ENCODE results near the gene FSD1. TPM values are rescaled to one million over a fixed set of nuclear protein-coding genes. Genes with fewer than 3 reads are reported as not detected.

Gene FSD1
- total RNA-seq, 1 donor from 2014 or later: 25.1 TPM

- no peak overlapping the region for H3K27ac Mint-ChIP-seq
- H3K27me3 Mint-ChIP-seq: no peaks in the 10 kb centered on the region
- peaks cover 1% of the 10 kb centered on the region for H3K4me1 Mint-ChIP-seq (ENCODE audit: low read depth)
- DNase-seq (ENCODE audit: low spot score, unreplicated experiment): no peak
- H3K4me3 Mint-ChIP-seq (ENCODE audit: low read depth): no peak overlapping the region
- H3K9me3 Mint-ChIP-seq (ENCODE audit: low read depth): no peaks in the 10 kb centered on the region
- peaks cover 5% of the 10 kb centered on the region for H3K36me3 Mint-ChIP-seq (ENCODE audit: insufficient read depth)
- TF ChIP-seq CTCF (IDR thresholded peaks at IDR 0.05; ENCODE audit: unreplicated experiment): no peak
These were observed 52.8 kb downstream of the FSD1 start for GRCh38 chr19:4357095-4357797.

GRCh38 chr19:4357921-4358326, 53.5 kb downstream of the FSD1 start:
- TF ChIP-seq CTCF (IDR thresholded peaks at IDR 0.05; ENCODE audit: unreplicated experiment): no peak
- Mint-ChIP-seq H3K4me1 (ENCODE audit: low read depth) (peaks cover 1% of the 10 kb centered on the region), H3K36me3 (ENCODE audit: insufficient read depth) (peaks cover 4% of the 10 kb centered on the region), H3K27me3 (no peaks in the 10 kb centered on the region), H3K9me3 (ENCODE audit: low read depth) (no peaks in the 10 kb centered on the region), H3K4me3 (ENCODE audit: low read depth) (no peak overlapping the region), H3K27ac (no peak overlapping the region)
- no peak for DNase-seq (ENCODE audit: low spot score, unreplicated experiment)

GRCh38 chr19:4358709-4359626, 54.6 kb downstream of the FSD1 start:
- no peaks in the 10 kb centered on the region for H3K27me3 Mint-ChIP-seq
- no peak for TF ChIP-seq CTCF (IDR thresholded peaks at IDR 0.05; ENCODE audit: unreplicated experiment)
- DNase-seq (ENCODE audit: low spot score, unreplicated experiment): no peak
- H3K36me3 Mint-ChIP-seq (ENCODE audit: insufficient read depth): peaks cover 4% of the 10 kb centered on the region
- H3K9me3 Mint-ChIP-seq (ENCODE audit: low read depth): no peaks in the 10 kb centered on the region
- H3K4me1 Mint-ChIP-seq (ENCODE audit: low read depth): peaks cover 1% of the 10 kb centered on the region
- H3K27ac Mint-ChIP-seq: no peak overlapping the region
- no peak overlapping the region for H3K4me3 Mint-ChIP-seq (ENCODE audit: low read depth)

- no peaks in the 10 kb centered on the region for H3K9me3 Mint-ChIP-seq (ENCODE audit: low read depth)
- no peak overlapping the region for H3K27ac Mint-ChIP-seq
- H3K36me3 Mint-ChIP-seq (ENCODE audit: insufficient read depth): peaks cover 4% of the 10 kb centered on the region
- peaks cover 1% of the 10 kb centered on the region for H3K4me1 Mint-ChIP-seq (ENCODE audit: low read depth)
- no peak for DNase-seq (ENCODE audit: low spot score, unreplicated experiment)
- no peak for TF ChIP-seq CTCF (IDR thresholded peaks at IDR 0.05; ENCODE audit: unreplicated experiment)
- no peaks in the 10 kb centered on the region for H3K27me3 Mint-ChIP-seq
- no peak overlapping the region for H3K4me3 Mint-ChIP-seq (ENCODE audit: low read depth)
These were observed 55.2 kb downstream of the FSD1 start for GRCh38 chr19:4359627-4360000.

GRCh38 chr19:4360081-4360569, 55.7 kb downstream of the FSD1 start:
- H3K27me3 Mint-ChIP-seq: no peaks in the 10 kb centered on the region
- peak overlapping the region; percentile 90 for H3K27ac Mint-ChIP-seq
- H3K36me3 Mint-ChIP-seq (ENCODE audit: insufficient read depth): peaks cover 4% of the 10 kb centered on the region

More at GRCh38 chr19:4360081-4360569, 55.7 kb downstream of the FSD1 start:
- Mint-ChIP-seq H3K9me3 (ENCODE audit: low read depth) (no peaks in the 10 kb centered on the region), H3K4me3 (ENCODE audit: low read depth) (no peak overlapping the region), H3K4me1 (ENCODE audit: low read depth) (peaks cover 1% of the 10 kb centered on the region)
- DNase-seq (ENCODE audit: low spot score, unreplicated experiment): no peak
- TF ChIP-seq CTCF (IDR thresholded peaks at IDR 0.05; ENCODE audit: unreplicated experiment): no peak
